ENCODE measurements around the gene CDC14A. TPM values are rescaled to one million over a fixed set of nuclear protein-coding genes. Genes with fewer than 3 reads are reported as not detected.

The CDC14A gene, protein sequence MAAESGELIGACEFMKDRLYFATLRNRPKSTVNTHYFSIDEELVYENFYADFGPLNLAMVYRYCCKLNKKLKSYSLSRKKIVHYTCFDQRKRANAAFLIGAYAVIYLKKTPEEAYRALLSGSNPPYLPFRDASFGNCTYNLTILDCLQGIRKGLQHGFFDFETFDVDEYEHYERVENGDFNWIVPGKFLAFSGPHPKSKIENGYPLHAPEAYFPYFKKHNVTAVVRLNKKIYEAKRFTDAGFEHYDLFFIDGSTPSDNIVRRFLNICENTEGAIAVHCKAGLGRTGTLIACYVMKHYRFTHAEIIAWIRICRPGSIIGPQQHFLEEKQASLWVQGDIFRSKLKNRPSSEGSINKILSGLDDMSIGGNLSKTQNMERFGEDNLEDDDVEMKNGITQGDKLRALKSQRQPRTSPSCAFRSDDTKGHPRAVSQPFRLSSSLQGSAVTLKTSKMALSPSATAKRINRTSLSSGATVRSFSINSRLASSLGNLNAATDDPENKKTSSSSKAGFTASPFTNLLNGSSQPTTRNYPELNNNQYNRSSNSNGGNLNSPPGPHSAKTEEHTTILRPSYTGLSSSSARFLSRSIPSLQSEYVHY
- 10 to 100 TPM; 13.8 to 18.9 TPM for total RNA-seq
- 1 to 10 TPM; 6.1 to 6.4 TPM for polyA plus RNA-seq (ENCODE audit: insufficient read length in 2 of 2)
- long read RNA-seq, donor 1, partial matches to known transcripts: 0 of 1 reads
- long read RNA-seq, donor 1, other reads (novel, unspliced or antisense): 0 of 1 reads
- long read RNA-seq, donor 2: 0 reads
- long read RNA-seq, donor 3: 0 reads
- long read RNA-seq, donor 4, partial matches to known transcripts: 0 of 2 reads
- long read RNA-seq, donor 4, other reads (novel, unspliced or antisense): 0 of 2 reads

DNA sequence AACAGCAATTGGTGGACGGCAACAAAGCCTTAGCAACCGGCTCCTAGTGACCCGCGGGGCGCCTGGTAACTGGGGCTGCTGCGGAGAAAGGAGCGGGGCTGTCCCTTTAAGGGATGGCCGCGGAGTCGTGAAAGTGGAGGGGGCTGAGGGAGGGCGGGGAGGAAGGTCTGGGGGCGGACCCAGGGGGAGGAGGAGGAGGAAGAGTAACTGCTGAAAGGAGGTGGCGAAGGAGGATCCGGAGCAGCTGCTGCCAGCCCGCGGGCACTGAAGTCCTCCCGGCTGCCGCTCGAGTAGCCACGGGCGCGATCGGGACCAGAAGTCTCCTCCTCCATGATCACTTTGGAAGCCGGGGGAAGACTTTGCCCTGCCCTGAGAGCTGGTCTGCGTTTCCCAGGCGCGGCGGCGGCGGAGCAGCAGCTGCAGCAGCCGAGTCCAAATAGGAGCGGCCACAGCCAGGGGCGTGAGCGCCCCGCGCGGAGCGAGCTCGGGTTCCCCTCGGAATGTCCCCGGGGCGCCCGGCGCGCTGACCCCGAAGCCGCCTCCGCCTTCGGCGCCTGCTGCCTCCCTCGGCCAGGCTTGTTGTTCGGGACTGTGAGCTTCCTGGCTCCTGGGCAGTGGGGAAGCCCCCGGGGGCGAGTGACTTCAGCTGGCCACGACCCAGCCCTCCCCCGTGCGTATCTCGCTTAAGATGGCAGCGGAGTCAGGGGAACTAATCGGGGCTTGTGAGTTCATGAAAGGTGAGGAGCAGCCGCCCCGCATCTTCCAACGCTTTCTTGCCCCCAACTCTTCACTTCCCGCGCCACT, at the start of gene CDC14A:
Gene CDC14A (plus strand): TSS at position 240 of the 804 bp plus-strand sequence. CDS start 449 bp downstream, at position 689.
- under 1% methylated on average over 65 of the region's 65 CpGs for WGBS (ENCODE audit: insufficient coverage)
- peak in 5 of 6 donors; percentile 70 to 97 (median 86) for DNase-seq (ENCODE audit: low read depth in 4 of 6, low spot score in 6 of 6)
- Histone ChIP-seq H3K4me3 (ENCODE audit: low read depth, low read length) (peak within 1 kb of the TSS; percentile 93), H3K27ac (ENCODE audit: low read depth, low read length) (peak within 1 kb of the TSS; percentile 98), H3K27me3 (ENCODE audit: control insufficient read depth, insufficient read depth, low read length) (peaks cover 2% of the 10 kb centered on the region), H3K4me1 (ENCODE audit: control insufficient read depth, insufficient read depth, low read length) (peaks cover 17% of the 10 kb centered on the region), H3K36me3 (ENCODE audit: control insufficient read depth, insufficient read depth, low read length) (no peaks in the 10 kb centered on the region), H3K9me3 (ENCODE audit: control insufficient read depth, insufficient read depth, low read length) (no peaks in the 10 kb centered on the region)

DNA sequence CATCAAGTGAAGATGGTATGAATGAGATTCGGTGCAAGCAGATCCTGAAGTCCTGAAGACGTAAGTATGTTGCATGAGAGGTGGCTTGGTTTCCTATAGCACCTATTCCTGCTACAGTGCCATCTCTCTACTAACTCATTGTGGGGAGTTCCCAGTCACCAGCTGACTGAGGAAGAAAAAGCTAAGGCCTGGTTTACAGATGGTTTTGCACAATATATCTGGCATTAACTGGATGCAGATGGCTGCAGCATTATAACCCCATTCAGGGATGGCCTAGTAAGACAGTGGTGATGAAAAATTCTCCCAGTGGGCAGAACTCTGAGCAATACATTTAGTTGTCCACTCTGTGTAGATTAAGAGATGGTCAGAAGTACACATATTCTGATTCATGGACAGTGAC, 49.6 kb upstream of the CDC14A start:
- Histone ChIP-seq H3K27me3 (ENCODE audit: control insufficient read depth, insufficient read depth, low read length) (no peaks in the 10 kb centered on the region), H3K27ac (ENCODE audit: low read depth, low read length) (no peak overlapping the region), H3K4me1 (ENCODE audit: control insufficient read depth, insufficient read depth, low read length) (no peaks in the 10 kb centered on the region), H3K4me3 (ENCODE audit: low read depth, low read length) (no peak overlapping the region), H3K9me3 (ENCODE audit: control insufficient read depth, insufficient read depth, low read length) (no peaks in the 10 kb centered on the region), H3K36me3 (ENCODE audit: control insufficient read depth, insufficient read depth, low read length) (no peaks in the 10 kb centered on the region)
- DNase-seq (ENCODE audit: low read depth in 4 of 6, low spot score in 6 of 6): no peak
- WGBS (ENCODE audit: insufficient coverage): 92% methylated on average over 2 of the region's 2 CpGs

DNA sequence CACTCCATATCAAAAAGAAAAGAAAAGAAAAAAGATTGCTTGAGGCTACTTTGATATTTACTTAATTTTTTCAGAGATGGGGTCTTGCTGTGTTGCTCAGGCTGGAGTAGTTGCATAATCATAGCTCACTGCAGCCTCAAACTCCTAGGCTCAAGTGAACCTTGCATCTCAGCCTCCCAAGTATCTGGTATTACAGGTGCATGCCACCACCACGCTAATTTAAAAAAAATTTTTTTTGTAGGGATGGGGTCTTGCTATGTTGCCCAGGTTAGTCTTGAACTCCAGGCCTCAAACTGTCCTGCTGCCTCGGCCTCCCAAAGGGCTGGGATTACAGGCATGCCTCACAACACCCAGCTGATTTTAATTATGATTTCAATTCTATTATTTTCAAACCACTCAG, 48.1 kb upstream of the CDC14A start:
- Histone ChIP-seq H3K27me3 (ENCODE audit: control insufficient read depth, insufficient read depth, low read length) (no peaks in the 10 kb centered on the region), H3K9me3 (ENCODE audit: control insufficient read depth, insufficient read depth, low read length) (no peaks in the 10 kb centered on the region), H3K4me1 (ENCODE audit: control insufficient read depth, insufficient read depth, low read length) (no peaks in the 10 kb centered on the region), H3K36me3 (ENCODE audit: control insufficient read depth, insufficient read depth, low read length) (no peaks in the 10 kb centered on the region), H3K27ac (ENCODE audit: low read depth, low read length) (no peak overlapping the region), H3K4me3 (ENCODE audit: low read depth, low read length) (no peak overlapping the region)
- 100% methylated on average over 1 of the region's 2 CpGs for WGBS (ENCODE audit: insufficient coverage)
- no peak for DNase-seq (ENCODE audit: low read depth in 4 of 6, low spot score in 6 of 6)

DNA sequence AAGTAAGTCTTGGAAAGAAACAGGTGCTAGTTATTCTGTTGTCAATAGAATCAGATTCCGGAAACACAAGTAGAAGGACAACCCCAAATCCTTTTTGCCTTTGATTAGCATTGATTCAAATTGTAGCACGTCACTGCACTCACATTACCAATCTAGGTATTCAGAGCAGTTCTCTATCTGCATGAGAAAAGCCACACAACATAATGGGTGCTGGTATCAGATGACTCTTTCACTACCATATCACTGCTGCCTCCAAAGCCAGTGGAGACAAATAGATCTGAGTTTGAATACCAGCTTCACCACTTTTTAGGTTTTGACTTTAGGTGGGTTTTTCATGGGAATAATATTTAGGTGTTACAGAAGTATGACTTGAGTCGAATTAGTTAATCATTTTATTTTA, 47.4 kb upstream of the CDC14A start:
- no peak overlapping the region for H3K4me3 ChIP-seq (ENCODE audit: low read depth, low read length)
- H3K9me3 ChIP-seq (ENCODE audit: control insufficient read depth, insufficient read depth, low read length): peaks cover 2% of the 10 kb centered on the region
- no peaks in the 10 kb centered on the region for H3K36me3 ChIP-seq (ENCODE audit: control insufficient read depth, insufficient read depth, low read length)
- DNase-seq (ENCODE audit: low read depth in 4 of 6, low spot score in 6 of 6): no peak
- no peak overlapping the region for H3K27ac ChIP-seq (ENCODE audit: low read depth, low read length)
- H3K4me1 ChIP-seq (ENCODE audit: control insufficient read depth, insufficient read depth, low read length): no peaks in the 10 kb centered on the region
- 50% methylated on average over 1 of the region's 3 CpGs for WGBS (ENCODE audit: insufficient coverage)
- no peaks in the 10 kb centered on the region for H3K27me3 ChIP-seq (ENCODE audit: control insufficient read depth, insufficient read depth, low read length)

DNA sequence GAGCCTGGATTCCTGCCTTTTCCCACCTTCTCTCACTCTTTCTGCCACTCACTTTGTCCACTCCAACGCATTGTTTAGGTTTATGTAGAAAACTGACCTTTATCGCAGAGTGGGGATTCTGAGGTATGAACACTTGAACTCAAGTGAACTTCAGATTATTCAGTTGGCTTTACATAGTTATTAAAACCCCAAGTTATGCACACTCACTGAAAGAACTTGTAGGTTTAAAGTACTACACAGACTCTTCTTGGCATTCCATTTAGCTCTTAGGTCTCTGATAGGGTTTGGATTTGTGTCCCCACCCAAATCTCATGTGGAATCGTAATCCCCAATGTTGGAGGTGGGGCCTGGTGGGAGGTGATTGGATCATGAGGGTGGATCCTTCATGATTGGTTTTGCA, 46.4 kb upstream of the CDC14A start:
- H3K9me3 ChIP-seq (ENCODE audit: control insufficient read depth, insufficient read depth, low read length): peaks cover 2% of the 10 kb centered on the region
- H3K36me3 ChIP-seq (ENCODE audit: control insufficient read depth, insufficient read depth, low read length): no peaks in the 10 kb centered on the region
- 80% methylated on average over 1 of the region's 3 CpGs for WGBS (ENCODE audit: insufficient coverage)
- no peak for DNase-seq (ENCODE audit: low read depth in 4 of 6, low spot score in 6 of 6)
- H3K4me3 ChIP-seq (ENCODE audit: low read depth, low read length): no peak overlapping the region
- H3K27me3 ChIP-seq (ENCODE audit: control insufficient read depth, insufficient read depth, low read length): no peaks in the 10 kb centered on the region
- no peaks in the 10 kb centered on the region for H3K4me1 ChIP-seq (ENCODE audit: control insufficient read depth, insufficient read depth, low read length)
- no peak overlapping the region for H3K27ac ChIP-seq (ENCODE audit: low read depth, low read length)

DNA sequence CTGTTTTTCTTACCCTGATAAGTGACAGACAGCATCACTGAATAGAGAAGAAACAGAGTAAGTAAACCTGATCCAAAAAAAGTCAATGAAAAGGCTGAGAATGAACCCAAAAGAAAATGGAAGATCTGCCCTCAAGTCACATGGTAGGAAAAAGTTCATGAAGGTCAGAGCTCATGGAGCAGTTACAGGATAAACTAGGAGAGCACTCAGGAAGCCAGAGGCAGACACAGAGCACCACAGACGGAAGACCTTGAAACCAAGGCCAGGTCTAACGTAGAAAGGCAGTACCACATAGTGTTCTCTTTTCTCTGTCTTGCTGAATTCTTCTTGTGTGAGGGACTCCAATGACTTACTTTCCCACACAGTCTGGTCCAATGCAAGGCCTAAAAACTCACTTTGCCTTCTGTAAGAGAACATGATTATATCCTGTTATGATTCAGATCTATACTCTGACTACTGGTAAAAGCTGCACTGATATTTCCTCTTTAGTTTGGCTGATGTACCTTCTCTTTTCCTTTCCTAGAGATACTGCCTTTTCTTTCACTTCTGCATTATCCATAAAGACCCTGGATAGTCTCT, 45.5 kb upstream of the CDC14A start:
- WGBS (ENCODE audit: insufficient coverage): 95% methylated on average over 2 of the region's 2 CpGs
- Histone ChIP-seq H3K27ac (ENCODE audit: low read depth, low read length) (no peak overlapping the region), H3K27me3 (ENCODE audit: control insufficient read depth, insufficient read depth, low read length) (no peaks in the 10 kb centered on the region), H3K4me1 (ENCODE audit: control insufficient read depth, insufficient read depth, low read length) (no peaks in the 10 kb centered on the region), H3K36me3 (ENCODE audit: control insufficient read depth, insufficient read depth, low read length) (no peaks in the 10 kb centered on the region), H3K4me3 (ENCODE audit: low read depth, low read length) (no peak overlapping the region), H3K9me3 (ENCODE audit: control insufficient read depth, insufficient read depth, low read length) (peaks cover 2% of the 10 kb centered on the region)
- no peak for DNase-seq (ENCODE audit: low read depth in 4 of 6, low spot score in 6 of 6)

DNA sequence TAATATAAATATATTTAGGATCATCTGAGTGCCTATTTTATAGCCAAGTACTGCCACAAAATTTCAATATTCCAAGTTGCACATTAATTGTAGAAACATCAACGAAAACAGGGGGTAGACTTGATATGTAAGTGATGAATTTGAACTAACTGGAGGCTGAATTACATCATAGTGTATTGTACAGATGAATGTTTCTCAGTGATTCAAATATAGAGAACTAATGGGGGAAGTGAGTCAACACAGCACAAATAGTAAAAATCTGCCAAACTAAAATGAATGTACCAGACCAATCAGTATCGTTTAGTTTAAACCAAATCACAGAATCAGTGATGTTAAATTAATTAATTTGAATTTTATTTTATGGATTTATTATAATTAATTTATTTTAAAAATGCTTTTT, 43.5 kb upstream of the CDC14A start:
- no peaks in the 10 kb centered on the region for H3K4me1 ChIP-seq (ENCODE audit: control insufficient read depth, insufficient read depth, low read length)
- H3K36me3 ChIP-seq (ENCODE audit: control insufficient read depth, insufficient read depth, low read length): no peaks in the 10 kb centered on the region
- peaks cover 2% of the 10 kb centered on the region for H3K9me3 ChIP-seq (ENCODE audit: control insufficient read depth, insufficient read depth, low read length)
- no peak overlapping the region for H3K27ac ChIP-seq (ENCODE audit: low read depth, low read length)
- no peaks in the 10 kb centered on the region for H3K27me3 ChIP-seq (ENCODE audit: control insufficient read depth, insufficient read depth, low read length)
- H3K4me3 ChIP-seq (ENCODE audit: low read depth, low read length): no peak overlapping the region
- WGBS (ENCODE audit: insufficient coverage): no CpG with 5 or more reads among the region's 2 CpGs
- no peak for DNase-seq (ENCODE audit: low read depth in 4 of 6, low spot score in 6 of 6)

DNA sequence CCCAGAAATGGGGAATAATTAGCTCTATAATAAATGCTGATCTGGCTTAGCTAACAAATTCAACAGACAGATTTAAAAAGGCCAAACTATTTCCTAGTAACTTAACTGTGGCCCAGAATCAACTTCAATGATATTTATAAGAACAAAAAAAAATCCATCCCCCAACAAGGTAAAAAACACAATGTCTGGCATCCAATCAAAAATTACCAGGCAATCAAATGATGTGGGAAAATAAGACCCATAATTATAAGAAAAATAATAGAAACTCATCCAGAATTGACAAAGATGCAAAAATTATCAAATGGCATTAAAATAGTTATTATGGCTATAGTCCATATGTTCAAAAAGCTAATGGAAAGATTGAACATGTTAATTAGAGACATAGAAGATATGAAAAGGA, 42.4 kb upstream of the CDC14A start:
- Histone ChIP-seq H3K4me1 (ENCODE audit: control insufficient read depth, insufficient read depth, low read length) (no peaks in the 10 kb centered on the region), H3K4me3 (ENCODE audit: low read depth, low read length) (no peak overlapping the region), H3K9me3 (ENCODE audit: control insufficient read depth, insufficient read depth, low read length) (peaks cover 2% of the 10 kb centered on the region), H3K27me3 (ENCODE audit: control insufficient read depth, insufficient read depth, low read length) (no peaks in the 10 kb centered on the region), H3K36me3 (ENCODE audit: control insufficient read depth, insufficient read depth, low read length) (no peaks in the 10 kb centered on the region), H3K27ac (ENCODE audit: low read depth, low read length) (no peak overlapping the region)
- no peak for DNase-seq (ENCODE audit: low read depth in 4 of 6, low spot score in 6 of 6)

DNA sequence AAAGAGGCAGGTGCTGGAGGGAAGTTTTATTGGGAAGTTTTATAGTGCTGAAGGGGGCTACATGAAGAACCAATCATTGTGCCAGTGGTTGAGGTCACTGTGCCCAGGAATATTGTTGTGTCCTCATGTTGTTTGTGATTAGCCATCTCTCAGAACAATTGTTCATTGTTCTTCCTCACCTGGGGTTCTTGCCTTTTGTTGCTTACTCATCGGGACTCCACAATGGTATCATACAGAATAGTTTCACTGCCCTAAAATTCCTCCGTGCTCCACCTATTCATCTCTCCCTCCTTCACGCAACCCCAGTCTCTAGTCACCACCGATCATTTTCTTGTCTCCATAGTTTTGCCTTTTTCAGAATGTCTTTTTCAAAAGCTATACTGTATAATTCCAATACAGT, 38.9 kb upstream of the CDC14A start:
- H3K4me3 ChIP-seq (ENCODE audit: low read depth, low read length): no peak overlapping the region
- H3K36me3 ChIP-seq (ENCODE audit: control insufficient read depth, insufficient read depth, low read length): no peaks in the 10 kb centered on the region
- no peak for DNase-seq (ENCODE audit: low read depth in 4 of 6, low spot score in 6 of 6)
- peaks cover 2% of the 10 kb centered on the region for H3K9me3 ChIP-seq (ENCODE audit: control insufficient read depth, insufficient read depth, low read length)
- no peaks in the 10 kb centered on the region for H3K4me1 ChIP-seq (ENCODE audit: control insufficient read depth, insufficient read depth, low read length)
- no peaks in the 10 kb centered on the region for H3K27me3 ChIP-seq (ENCODE audit: control insufficient read depth, insufficient read depth, low read length)
- no peak overlapping the region for H3K27ac ChIP-seq (ENCODE audit: low read depth, low read length)
- 68% methylated on average over 4 of the region's 4 CpGs for WGBS (ENCODE audit: insufficient coverage)

Data from spinal cord (tissue), 10 donors.